Activated T-cell treated with anti-CD3 and anti-CD28 coated beads, Interleukin-2, amount 50 U/mL, for 4 hours (primary cell): ENCODE measurements around the gene SCD5. TPM values are rescaled to one million over a fixed set of nuclear protein-coding genes. Genes with fewer than 3 reads are reported as not detected.

Experiments used
- ATAC-seq, 2 donors: fragments of 200-7000 bp; cut with Tn5 transposase; one replicate each; pipeline ENCODE4 v1.10.0; 2021
- DNase-seq: peaks from one replicate; pipeline ENCODE4 v3.0.0-alpha.2; 2020
- H3K27me3 Mint-ChIP-seq: one replicate; pipeline ENCODE4 v1.8.0; 2021; ENCODE audit warnings: low read depth, mixed read lengths
- H3K36me3 Mint-ChIP-seq: one replicate; pipeline ENCODE4 v1.8.0; 2022; ENCODE audit warnings: mixed read lengths; ENCODE audit not compliant: insufficient read depth
- H3K4me1 Mint-ChIP-seq: one replicate; pipeline ENCODE4 v1.8.0; 2021; ENCODE audit warnings: low read depth, mixed read lengths
- H3K4me3 Mint-ChIP-seq: one replicate; pipeline ENCODE4 v1.8.0; 2021; ENCODE audit warnings: mild to moderate bottlenecking, moderate library complexity, mixed read lengths
- H3K9me3 Mint-ChIP-seq: one replicate; pipeline ENCODE4 v1.8.0; 2021; ENCODE audit warnings: mixed read lengths
- total RNA-seq, 3 donors: library from RNA; stranded (reverse); gene quantifications; one replicate each; pipeline ENCODE4 v1.2.1, GENCODE V29; 2021

SCD5 gene
- total RNA-seq, 3 donors from 2014 or later, result 0.30 to 1.2 (median 0.84) TPM

DNA sequence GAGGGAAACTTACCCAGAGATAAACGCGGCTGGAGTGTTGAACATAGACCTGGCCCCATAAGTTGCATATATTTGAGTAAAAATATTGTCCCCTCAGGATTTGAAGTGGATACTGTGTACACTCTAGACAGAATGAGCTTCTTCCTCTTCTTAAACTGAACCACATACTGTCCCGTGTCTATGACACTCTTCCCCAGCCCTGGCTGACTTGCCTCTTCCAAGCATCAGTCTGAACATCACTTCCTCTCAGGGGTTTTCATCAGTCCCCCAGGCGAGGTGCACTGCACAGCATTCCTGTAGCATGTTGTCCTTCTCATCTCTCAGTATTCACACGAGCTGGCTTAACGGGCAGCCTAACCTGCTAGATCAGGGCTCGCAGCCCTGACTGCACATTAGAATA is 156.3 kb downstream of the SCD5 start:
- no peaks in the 10 kb centered on the region for H3K36me3 Mint-ChIP-seq
- ATAC-seq (no peak), DNase-seq (no peak)
- H3K27me3 Mint-ChIP-seq, result peaks cover 2% of the 10 kb centered on the region
- H3K4me1 Mint-ChIP-seq, result no peaks in the 10 kb centered on the region
- H3K9me3 Mint-ChIP-seq, result no peaks in the 10 kb centered on the region
- H3K4me3 Mint-ChIP-seq, result no peak overlapping the region

DNA sequence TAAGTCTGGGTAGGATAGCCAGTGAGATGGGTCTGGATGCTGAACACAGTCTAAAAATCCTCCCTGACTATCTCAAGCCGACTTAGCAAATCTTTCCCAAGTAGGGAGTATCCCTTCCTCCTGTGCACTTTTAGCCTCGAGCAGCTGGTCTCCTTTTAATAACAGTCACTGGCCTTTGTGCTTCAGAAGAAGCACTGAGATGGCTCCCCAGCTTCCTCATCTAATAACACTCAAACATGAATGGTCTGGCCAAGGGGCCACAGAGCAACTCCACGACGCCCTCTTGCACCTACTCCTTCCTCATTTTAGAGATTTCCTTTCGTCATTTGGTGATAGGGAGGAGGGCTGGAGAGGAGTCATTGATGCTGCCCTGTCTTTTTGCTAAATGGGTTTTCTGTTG is 158.1 kb downstream of the SCD5 start:
- H3K4me3 Mint-ChIP-seq, result no peak overlapping the region
- no peaks in the 10 kb centered on the region for H3K36me3 Mint-ChIP-seq
- peaks cover 2% of the 10 kb centered on the region for H3K27me3 Mint-ChIP-seq

DNA sequence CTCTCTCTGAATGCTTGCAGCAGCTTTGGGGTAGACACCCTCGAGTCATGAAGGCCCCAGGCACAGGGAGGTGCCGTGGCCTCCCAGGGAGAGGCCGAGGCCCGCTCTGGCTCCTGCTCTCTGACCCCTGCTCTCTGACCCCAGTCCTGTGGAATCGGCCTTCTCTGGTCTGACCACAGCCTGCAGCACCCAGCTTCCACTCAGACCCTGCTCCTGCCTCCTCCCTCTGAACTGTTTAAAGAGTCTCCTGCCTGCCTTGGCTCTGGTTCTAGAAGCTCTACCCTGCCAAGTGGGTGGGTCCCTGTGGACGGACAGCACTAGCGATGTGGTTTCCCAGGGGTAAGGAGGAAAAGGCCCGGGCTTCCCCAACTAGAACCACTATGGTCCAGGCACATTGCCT is 158.6 kb downstream of the SCD5 start:
- DNase-seq (no peak), ATAC-seq (no peak)
- H3K36me3 Mint-ChIP-seq, result no peaks in the 10 kb centered on the region
- no peaks in the 10 kb centered on the region for H3K4me1 Mint-ChIP-seq
- H3K9me3 Mint-ChIP-seq, result no peaks in the 10 kb centered on the region
- peaks cover 2% of the 10 kb centered on the region for H3K27me3 Mint-ChIP-seq
- H3K4me3 Mint-ChIP-seq, result no peak overlapping the region

More for the DNA sequence above, 158.1 kb downstream of the SCD5 start:
- Mint-ChIP-seq H3K4me1 (no peaks in the 10 kb centered on the region), H3K9me3 (no peaks in the 10 kb centered on the region)
- DNase-seq (no peak), ATAC-seq (no peak)

DNA sequence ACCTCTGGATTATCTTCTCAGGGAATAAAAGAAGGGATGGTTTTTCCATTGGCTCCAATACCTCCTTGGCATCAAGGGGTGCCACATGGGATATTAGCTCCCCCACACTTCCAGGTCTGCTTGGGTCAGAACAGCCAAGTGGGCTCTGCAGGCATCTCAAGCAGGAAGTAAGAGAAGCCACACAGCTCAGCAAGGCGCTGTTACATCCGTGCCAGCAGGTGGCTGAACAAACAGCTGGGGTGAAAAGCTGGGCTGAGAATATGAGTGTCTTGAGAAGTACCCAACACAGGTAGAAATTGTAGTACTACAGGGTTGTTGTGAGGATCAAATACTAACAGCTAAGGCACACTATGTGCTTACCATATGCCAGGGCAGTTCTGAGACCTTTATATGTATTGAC is 160.1 kb downstream of the SCD5 start:
- Mint-ChIP-seq H3K4me3 (no peak overlapping the region), H3K27me3 (peaks cover 2% of the 10 kb centered on the region), H3K9me3 (peaks cover 5% of the 10 kb centered on the region), H3K36me3 (no peaks in the 10 kb centered on the region), H3K4me1 (no peaks in the 10 kb centered on the region)
- ATAC-seq (no peak), DNase-seq (no peak)

DNA sequence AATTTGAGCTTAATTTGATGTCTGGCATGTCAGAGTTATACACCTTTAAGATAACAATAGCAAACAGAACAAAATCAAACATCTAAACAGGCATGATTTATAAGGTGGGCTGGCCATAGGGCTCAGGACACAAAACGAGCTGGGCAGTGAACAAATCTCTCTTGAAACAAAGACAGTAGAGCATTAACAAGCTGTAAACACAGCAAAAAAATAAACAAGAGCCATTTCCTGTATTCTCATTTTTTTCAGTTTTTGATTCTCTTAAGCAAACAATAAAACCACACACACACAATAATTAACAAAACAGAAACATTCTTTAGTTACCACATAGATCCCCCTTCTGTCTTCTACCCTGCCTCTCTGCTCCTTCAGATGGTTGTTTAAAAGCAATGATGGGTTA is 168.5 kb downstream of the SCD5 start:
- ATAC-seq, result no peak
- DNase-seq, result no peak
- Mint-ChIP-seq H3K27me3 (no peaks in the 10 kb centered on the region), H3K9me3 (peaks cover 10% of the 10 kb centered on the region), H3K36me3 (no peaks in the 10 kb centered on the region), H3K4me3 (no peak overlapping the region), H3K4me1 (no peaks in the 10 kb centered on the region)

DNA sequence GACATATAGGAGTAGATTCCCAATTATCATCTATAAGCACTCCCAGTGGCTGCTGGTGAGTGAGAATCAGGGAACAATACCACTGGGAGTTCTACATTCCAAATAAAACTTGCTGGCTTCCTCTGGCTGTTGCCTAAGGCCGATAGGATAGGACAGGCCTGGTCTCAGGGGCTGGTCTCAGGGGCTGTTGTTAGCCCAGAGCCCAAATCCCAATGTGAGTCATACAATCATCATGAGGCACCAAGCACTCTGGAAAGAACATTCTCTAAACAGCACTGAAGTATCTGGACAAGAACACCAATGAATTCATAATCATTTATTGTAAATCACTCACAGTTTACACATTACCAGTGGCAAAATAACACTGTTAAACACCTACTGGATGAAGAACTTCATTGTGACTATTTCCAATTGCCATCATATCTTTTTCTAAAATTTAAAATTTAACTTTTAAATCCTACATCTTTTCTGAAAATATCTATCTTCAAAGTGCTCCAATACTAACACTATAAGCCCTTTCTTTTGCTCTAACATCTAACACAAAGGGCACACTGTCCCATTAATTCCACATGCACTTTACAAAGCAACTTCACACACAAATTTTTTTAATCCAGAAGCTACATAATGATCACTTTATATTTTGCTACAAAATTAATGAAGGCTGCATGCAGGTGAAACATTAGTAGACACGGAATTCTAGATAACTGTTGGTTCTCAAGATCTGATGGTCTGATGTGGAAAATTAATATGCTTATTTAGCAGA is 169.2 kb downstream of the SCD5 start:
- H3K4me3 Mint-ChIP-seq, result no peak overlapping the region
- ATAC-seq (no peak), DNase-seq (no peak)
- no peaks in the 10 kb centered on the region for H3K27me3 Mint-ChIP-seq
- H3K9me3 Mint-ChIP-seq, result peaks cover 10% of the 10 kb centered on the region
- H3K36me3 Mint-ChIP-seq, result no peaks in the 10 kb centered on the region
- no peaks in the 10 kb centered on the region for H3K4me1 Mint-ChIP-seq

DNA sequence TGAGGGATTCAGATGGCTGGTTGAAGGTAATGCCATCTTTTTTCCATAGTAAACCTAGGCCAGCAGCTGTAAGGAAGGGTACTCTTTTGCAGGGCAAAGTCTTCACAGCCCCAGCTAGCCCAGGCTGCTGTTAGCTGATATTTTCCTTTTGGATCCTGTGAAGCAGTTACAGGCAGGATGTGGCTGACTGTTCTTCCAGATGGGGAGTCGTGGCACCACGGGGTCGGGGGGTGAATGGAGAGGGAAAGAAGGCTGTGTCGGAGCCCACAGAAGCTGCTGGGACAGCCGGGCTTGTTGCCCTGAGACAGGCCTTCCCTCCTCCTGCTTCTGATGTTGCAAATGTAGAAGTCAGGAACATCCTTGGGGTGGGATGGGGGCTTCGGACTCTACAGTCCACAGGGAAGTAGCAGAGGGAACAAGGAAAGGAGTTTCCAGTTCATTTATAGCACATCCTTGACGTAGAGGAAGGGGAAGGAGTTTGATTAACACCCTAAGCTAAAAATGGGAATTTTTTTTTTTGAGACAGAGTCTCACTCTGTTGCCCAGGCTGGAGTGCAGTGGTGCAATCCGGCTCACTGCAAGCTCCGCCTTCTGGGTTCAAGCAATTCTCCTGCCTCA is 172.2 kb downstream of the SCD5 start:
- Mint-ChIP-seq H3K4me3 (no peak overlapping the region), H3K36me3 (no peaks in the 10 kb centered on the region), H3K27me3 (no peaks in the 10 kb centered on the region), H3K4me1 (no peaks in the 10 kb centered on the region), H3K9me3 (no peaks in the 10 kb centered on the region)
- DNase-seq (no peak), ATAC-seq (no peak)

DNA sequence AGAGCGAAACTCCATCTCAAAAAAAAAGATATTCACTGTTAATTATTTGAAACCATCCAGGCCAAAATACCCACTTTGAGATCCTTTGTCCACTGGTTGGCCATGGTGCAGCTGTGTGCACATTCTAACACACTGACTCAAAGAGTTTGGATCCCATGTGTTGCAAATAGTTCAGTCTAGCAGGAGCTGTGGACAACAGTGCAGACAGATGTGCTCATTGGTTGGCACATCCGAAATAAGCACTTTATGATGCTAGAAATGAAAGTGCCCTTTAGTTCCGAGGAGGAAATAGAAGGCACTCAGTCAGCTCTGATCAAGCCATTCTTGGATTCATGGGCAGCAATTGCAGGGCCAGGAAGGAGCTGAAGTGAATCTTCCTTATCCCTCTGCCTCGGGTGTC is 173.8 kb downstream of the SCD5 start:
- Mint-ChIP-seq H3K9me3 (no peaks in the 10 kb centered on the region), H3K4me3 (no peak overlapping the region), H3K4me1 (no peaks in the 10 kb centered on the region), H3K36me3 (no peaks in the 10 kb centered on the region), H3K27me3 (no peaks in the 10 kb centered on the region)
- ATAC-seq (no peak), DNase-seq (no peak)

DNA sequence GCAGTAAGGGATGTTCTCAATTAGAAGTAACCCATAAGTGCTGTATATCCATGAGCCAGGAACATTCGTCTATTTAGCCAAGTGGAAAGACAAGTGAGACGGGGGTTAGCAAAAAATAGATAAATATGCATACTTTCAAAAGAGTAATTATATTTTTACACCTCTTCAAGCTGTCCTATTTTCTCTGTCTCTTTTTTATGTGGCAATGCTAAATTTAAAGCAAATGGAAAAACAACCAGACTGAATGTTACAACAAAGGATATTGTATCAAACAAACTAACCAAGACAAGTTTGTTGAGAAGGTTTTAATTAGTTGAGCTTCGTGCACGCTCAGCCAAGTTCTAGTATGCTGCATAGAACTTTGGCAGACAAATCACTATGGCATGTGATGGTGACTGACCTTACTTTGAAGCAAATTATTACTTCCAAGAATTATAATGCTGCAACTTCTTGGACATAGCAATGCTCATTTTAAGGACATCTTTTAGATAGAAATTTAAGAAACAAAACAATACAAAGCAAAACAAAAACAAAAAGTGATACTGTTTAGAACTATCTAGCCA is 175.4 kb downstream of the SCD5 start:
- H3K27me3 Mint-ChIP-seq, result no peaks in the 10 kb centered on the region
- no peaks in the 10 kb centered on the region for H3K4me1 Mint-ChIP-seq
- no peaks in the 10 kb centered on the region for H3K36me3 Mint-ChIP-seq
- ATAC-seq (no peak), DNase-seq (no peak)
- no peaks in the 10 kb centered on the region for H3K9me3 Mint-ChIP-seq
- no peak overlapping the region for H3K4me3 Mint-ChIP-seq

DNA sequence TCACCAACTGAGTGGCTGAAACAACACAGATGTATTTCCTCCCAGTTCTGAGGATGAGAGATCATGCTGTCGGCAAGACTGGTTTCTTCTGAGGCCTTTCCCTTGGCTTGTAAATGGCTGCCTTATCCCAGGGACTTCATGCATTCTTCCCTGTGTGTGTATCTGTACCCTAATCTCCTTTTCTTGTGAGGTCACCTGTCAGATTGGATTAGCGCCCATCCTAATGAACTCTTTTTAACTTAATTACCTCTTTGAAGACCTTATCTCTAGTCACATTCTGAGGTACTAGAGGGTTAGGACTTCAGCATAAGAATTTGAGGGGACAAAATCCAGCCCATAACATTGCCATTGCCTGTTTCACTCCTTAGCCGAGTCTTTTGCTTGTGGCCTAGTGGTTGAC is 177.3 kb downstream of the SCD5 start:
- DNase-seq (no peak), ATAC-seq (no peak)
- no peaks in the 10 kb centered on the region for H3K4me1 Mint-ChIP-seq
- no peak overlapping the region for H3K4me3 Mint-ChIP-seq
- H3K27me3 Mint-ChIP-seq, result no peaks in the 10 kb centered on the region
- H3K36me3 Mint-ChIP-seq, result no peaks in the 10 kb centered on the region
- H3K9me3 Mint-ChIP-seq, result no peaks in the 10 kb centered on the region

DNA sequence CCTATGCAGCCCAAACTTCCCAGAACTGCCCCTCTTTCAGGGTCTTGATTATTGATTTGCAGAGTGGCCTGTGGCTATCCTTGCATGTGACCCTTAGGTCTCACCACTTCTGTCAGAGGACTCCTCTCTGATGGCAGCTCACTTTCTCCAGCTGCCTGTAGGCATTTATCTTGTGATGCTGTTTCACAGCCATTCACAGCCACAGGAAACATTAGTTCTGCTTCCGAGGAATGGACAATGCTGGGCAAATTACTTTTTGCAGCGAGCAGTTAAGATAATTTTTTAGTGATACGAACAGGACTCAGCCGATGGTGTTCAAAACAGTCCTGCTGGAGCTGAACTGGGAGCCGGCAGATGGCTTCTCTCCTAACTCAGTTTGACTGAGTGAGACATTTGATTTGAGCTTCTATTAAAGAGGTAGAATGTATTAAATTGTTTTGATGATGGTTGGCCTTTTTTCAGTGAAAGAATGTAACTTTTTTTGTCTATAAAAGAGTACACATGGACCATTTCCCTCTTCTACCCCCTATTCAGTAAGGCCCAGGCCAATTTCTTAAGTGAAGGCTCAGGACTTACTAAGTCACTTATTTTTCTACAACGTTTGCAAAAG is 178.4 kb downstream of the SCD5 start:
- no peaks in the 10 kb centered on the region for H3K36me3 Mint-ChIP-seq
- no peak overlapping the region for H3K4me3 Mint-ChIP-seq
- DNase-seq, result no peak
- H3K9me3 Mint-ChIP-seq, result no peaks in the 10 kb centered on the region
- no peak for ATAC-seq
- H3K4me1 Mint-ChIP-seq, result no peaks in the 10 kb centered on the region
- H3K27me3 Mint-ChIP-seq, result peaks cover 1% of the 10 kb centered on the region

DNA sequence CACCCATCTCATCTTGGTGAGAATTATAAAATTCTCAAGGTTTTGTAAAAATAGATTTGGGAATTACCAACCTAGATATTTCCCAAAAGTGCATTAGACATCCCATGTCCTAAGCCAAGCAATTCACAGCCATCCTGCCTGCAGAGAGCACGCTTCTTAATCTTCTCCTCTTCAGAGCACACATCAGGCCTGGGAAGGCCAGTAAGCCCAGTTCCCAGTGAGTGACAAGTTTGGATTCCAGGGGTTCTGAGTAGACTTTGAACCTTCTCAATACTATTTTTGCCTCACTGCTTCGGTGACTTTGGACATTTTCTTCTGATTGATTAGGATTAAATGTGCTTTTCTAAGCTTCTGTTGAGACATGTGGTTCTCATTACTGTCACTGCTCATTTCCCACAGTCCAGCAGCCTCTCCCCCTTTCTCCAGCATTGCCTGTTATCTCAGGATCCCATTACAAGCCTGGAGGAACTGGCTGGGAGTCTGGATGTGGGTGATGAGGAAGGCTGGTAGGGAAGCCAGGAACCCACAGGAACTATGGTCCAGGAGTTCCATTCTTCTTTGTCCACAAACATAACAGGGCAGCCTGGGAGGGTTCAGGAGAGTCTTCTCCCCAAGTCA is 180.4 kb downstream of the SCD5 start:
- H3K4me3 Mint-ChIP-seq, result no peak overlapping the region
- no peak for ATAC-seq
- peaks cover 4% of the 10 kb centered on the region for H3K27me3 Mint-ChIP-seq
- DNase-seq, result no peak
- H3K9me3 Mint-ChIP-seq, result no peaks in the 10 kb centered on the region
- H3K4me1 Mint-ChIP-seq, result no peaks in the 10 kb centered on the region
- no peaks in the 10 kb centered on the region for H3K36me3 Mint-ChIP-seq

DNA sequence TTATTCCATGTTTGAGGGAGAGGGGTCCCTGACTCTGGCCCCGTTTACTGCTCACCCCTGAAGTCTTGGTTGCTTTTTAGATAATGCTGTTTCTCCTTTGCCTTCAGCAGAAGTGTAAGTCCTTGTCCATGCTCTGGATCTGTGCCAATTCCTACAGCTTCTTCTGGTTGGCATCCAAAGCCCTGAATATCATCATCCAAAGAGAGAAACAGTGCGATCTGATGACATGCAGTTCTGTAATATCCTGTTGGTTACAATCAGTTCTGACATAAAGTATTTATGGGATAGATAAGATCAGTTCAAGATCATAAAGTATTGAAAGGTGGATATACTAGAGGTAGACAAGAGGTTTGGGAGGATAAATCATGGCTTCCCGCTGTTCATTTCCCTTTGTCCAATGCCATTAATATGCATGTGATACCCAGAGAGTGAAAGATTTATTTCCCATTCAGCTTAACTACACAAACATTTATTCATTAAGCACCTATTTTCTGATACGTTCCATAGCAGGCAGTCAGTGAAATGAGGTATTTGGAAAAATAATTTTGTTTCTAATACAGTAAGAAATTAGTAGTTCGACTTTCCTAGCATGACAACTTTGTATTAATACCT is 183.7 kb downstream of the SCD5 start:
- Mint-ChIP-seq H3K36me3 (no peaks in the 10 kb centered on the region), H3K27me3 (peaks cover 4% of the 10 kb centered on the region), H3K4me3 (no peak overlapping the region), H3K9me3 (no peaks in the 10 kb centered on the region), H3K4me1 (no peaks in the 10 kb centered on the region)
- no peak for ATAC-seq
- DNase-seq, result no peak

DNA sequence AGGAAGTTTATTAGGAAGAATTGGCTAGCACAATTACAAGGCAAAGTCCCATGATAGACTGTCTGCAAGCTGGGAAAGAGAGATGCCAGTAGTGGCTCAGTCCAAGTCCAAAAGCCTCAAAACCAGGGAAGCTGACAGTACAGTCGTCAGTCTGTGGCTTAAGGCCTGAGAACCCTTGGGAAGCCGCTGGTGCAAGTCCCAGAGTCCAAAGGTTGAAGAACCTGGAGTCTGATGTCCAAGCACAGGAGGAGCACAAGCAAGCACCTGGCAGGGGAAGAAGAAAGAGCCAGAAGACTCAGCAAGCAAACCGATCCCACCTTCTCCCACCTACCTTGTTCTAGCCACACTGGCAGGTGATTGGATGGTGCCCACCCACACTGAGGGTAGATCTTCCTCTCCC is 185.5 kb downstream of the SCD5 start:
- no peak for DNase-seq
- no peaks in the 10 kb centered on the region for H3K4me1 Mint-ChIP-seq
- no peak for ATAC-seq
- H3K4me3 Mint-ChIP-seq, result no peak overlapping the region
- no peaks in the 10 kb centered on the region for H3K9me3 Mint-ChIP-seq
- H3K36me3 Mint-ChIP-seq, result no peaks in the 10 kb centered on the region
- H3K27me3 Mint-ChIP-seq, result peaks cover 4% of the 10 kb centered on the region
